ENCODE measurements around the gene PRKAB2. TPM values are rescaled to one million over a fixed set of nuclear protein-coding genes. Genes with fewer than 3 reads are reported as not detected.

Gene PRKAB2
- total and polyA plus RNA-seq, 4 donors = 13.6 to 24.8 (median 14.3) TPM

- no peak overlapping the region for H3K9ac ChIP-seq (ENCODE audit: low read depth in 1 of 2, low read length in 2 of 2)
- no peak overlapping the region for H3K27ac ChIP-seq (ENCODE audit: low read depth in 1 of 2, low read length in 2 of 2)
- 88% methylated on average over 2 of the region's 2 CpGs for WGBS
- H3K27me3 ChIP-seq (ENCODE audit: control insufficient read depth in 4 of 4, insufficient read depth in 4 of 4, low read length in 3 of 4) = no peaks in the 10 kb centered on the region
- no peak overlapping the region for H3K4me3 ChIP-seq (ENCODE audit: low read depth in 1 of 3, low read length in 3 of 3)
- no peak for DNase-seq (ENCODE audit: low spot score)
- no peaks in the 10 kb centered on the region for H3K9me3 ChIP-seq (ENCODE audit: control insufficient read depth in 4 of 4, low read length in 3 of 4)
- no peak for TF ChIP-seq RAD21 (IDR thresholded peaks at IDR 0.05)
- TF ChIP-seq YY1 (IDR thresholded peaks at IDR 0.05) = no peak
- TF ChIP-seq, protein P1, sequence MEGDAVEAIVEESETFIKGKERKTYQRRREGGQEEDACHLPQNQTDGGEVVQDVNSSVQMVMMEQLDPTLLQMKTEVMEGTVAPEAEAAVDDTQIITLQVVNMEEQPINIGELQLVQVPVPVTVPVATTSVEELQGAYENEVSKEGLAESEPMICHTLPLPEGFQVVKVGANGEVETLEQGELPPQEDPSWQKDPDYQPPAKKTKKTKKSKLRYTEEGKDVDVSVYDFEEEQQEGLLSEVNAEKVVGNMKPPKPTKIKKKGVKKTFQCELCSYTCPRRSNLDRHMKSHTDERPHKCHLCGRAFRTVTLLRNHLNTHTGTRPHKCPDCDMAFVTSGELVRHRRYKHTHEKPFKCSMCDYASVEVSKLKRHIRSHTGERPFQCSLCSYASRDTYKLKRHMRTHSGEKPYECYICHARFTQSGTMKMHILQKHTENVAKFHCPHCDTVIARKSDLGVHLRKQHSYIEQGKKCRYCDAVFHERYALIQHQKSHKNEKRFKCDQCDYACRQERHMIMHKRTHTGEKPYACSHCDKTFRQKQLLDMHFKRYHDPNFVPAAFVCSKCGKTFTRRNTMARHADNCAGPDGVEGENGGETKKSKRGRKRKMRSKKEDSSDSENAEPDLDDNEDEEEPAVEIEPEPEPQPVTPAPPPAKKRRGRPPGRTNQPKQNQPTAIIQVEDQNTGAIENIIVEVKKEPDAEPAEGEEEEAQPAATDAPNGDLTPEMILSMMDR (IDR thresholded peaks at IDR 0.05; ENCODE audit: low read depth, low read length, missing input control) = no peak
- TF ChIP-seq, protein P2, sequence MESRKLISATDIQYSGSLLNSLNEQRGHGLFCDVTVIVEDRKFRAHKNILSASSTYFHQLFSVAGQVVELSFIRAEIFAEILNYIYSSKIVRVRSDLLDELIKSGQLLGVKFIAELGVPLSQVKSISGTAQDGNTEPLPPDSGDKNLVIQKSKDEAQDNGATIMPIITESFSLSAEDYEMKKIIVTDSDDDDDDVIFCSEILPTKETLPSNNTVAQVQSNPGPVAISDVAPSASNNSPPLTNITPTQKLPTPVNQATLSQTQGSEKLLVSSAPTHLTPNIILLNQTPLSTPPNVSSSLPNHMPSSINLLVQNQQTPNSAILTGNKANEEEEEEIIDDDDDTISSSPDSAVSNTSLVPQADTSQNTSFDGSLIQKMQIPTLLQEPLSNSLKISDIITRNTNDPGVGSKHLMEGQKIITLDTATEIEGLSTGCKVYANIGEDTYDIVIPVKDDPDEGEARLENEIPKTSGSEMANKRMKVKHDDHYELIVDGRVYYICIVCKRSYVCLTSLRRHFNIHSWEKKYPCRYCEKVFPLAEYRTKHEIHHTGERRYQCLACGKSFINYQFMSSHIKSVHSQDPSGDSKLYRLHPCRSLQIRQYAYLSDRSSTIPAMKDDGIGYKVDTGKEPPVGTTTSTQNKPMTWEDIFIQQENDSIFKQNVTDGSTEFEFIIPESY (IDR thresholded peaks at IDR 0.05) = no peak
- H3K4me1 ChIP-seq (ENCODE audit: control insufficient read depth in 4 of 4, insufficient read depth in 4 of 4, low read length in 3 of 4) = no peaks in the 10 kb centered on the region
- no peaks in the 10 kb centered on the region for H3K36me3 ChIP-seq (ENCODE audit: control insufficient read depth in 4 of 4, insufficient read depth in 3 of 4, low read depth in 1 of 4, low read length in 3 of 4)
Observed at GRCh38 chr1:147124266-147124665, 48.0 kb downstream of the PRKAB2 start.

GRCh38 chr1:147117109-147117508, 55.2 kb downstream of the PRKAB2 start:
- TF ChIP-seq RAD21 (IDR thresholded peaks at IDR 0.05) (no peak), SP1 (IDR thresholded peaks at IDR 0.05) (peak; percentile 34), JUND (IDR thresholded peaks at IDR 0.05) (peak in 1 of 2 donors; percentile 20), HNF4A (conservative IDR thresholded peaks at IDR 0.05) (peak; percentile 68 to 77), YY1 (IDR thresholded peaks at IDR 0.05) (no peak), RXRA (IDR thresholded peaks at IDR 0.05) (peak; percentile 51 to 57), NR2F2 (IDR thresholded peaks at IDR 0.05) (no peak)
- TF ChIP-seq, protein P3, sequence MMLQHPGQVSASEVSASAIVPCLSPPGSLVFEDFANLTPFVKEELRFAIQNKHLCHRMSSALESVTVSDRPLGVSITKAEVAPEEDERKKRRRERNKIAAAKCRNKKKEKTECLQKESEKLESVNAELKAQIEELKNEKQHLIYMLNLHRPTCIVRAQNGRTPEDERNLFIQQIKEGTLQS (IDR thresholded peaks at IDR 0.05) = no peak
- TF ChIP-seq, protein P1 (IDR thresholded peaks at IDR 0.05; ENCODE audit: low read depth, low read length, missing input control) = no peak
- Histone ChIP-seq H3K9ac (ENCODE audit: low read depth in 1 of 2, low read length in 2 of 2) (no peak overlapping the region), H3K4me1 (ENCODE audit: control insufficient read depth in 4 of 4, insufficient read depth in 4 of 4, low read length in 3 of 4) (peaks cover 0 to 41% (median 18%) of the 10 kb centered on the region in 4 donors), H3K36me3 (ENCODE audit: control insufficient read depth in 4 of 4, insufficient read depth in 3 of 4, low read depth in 1 of 4, low read length in 3 of 4) (no peaks in the 10 kb centered on the region), H3K9me3 (ENCODE audit: control insufficient read depth in 4 of 4, low read length in 3 of 4) (no peaks in the 10 kb centered on the region), H3K27me3 (ENCODE audit: control insufficient read depth in 4 of 4, insufficient read depth in 4 of 4, low read length in 3 of 4) (no peaks in the 10 kb centered on the region), H3K27ac (ENCODE audit: low read depth in 1 of 2, low read length in 2 of 2) (no peak overlapping the region), H3K4me3 (ENCODE audit: low read depth in 1 of 3, low read length in 3 of 3) (no peak overlapping the region)
- no peak for DNase-seq (ENCODE audit: low spot score)
- WGBS = 42% methylated on average over 1 of the region's 1 CpG

DNA sequence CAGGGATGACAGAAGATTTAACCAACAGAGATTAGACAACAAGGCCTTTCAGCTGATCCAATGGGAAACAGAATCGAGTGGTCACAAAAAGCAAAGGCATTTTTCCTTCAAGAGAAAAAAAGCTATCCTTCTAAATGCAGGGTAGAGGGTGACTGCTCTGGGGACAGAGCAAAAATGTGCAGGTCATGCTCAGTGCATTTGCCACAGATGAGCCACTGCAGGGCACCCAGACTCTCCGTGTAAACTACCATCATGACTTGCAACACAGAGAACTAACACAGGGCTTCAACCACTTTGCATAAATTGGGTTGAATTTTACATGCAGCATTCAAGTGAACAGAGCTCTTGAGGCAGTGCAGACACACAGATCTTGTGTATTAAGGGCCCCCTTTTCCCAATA, 56.8 kb downstream of the PRKAB2 start:
- TF ChIP-seq, protein P4, sequence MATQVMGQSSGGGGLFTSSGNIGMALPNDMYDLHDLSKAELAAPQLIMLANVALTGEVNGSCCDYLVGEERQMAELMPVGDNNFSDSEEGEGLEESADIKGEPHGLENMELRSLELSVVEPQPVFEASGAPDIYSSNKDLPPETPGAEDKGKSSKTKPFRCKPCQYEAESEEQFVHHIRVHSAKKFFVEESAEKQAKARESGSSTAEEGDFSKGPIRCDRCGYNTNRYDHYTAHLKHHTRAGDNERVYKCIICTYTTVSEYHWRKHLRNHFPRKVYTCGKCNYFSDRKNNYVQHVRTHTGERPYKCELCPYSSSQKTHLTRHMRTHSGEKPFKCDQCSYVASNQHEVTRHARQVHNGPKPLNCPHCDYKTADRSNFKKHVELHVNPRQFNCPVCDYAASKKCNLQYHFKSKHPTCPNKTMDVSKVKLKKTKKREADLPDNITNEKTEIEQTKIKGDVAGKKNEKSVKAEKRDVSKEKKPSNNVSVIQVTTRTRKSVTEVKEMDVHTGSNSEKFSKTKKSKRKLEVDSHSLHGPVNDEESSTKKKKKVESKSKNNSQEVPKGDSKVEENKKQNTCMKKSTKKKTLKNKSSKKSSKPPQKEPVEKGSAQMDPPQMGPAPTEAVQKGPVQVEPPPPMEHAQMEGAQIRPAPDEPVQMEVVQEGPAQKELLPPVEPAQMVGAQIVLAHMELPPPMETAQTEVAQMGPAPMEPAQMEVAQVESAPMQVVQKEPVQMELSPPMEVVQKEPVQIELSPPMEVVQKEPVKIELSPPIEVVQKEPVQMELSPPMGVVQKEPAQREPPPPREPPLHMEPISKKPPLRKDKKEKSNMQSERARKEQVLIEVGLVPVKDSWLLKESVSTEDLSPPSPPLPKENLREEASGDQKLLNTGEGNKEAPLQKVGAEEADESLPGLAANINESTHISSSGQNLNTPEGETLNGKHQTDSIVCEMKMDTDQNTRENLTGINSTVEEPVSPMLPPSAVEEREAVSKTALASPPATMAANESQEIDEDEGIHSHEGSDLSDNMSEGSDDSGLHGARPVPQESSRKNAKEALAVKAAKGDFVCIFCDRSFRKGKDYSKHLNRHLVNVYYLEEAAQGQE (IDR thresholded peaks at IDR 0.05) = no peak
- TF ChIP-seq FOXA2 (IDR thresholded peaks at IDR 0.05) (no peak), FOXA1 (IDR thresholded peaks at IDR 0.05) (no peak), SP1 (IDR thresholded peaks at IDR 0.05) (no peak), GABPA (IDR thresholded peaks at IDR 0.05 in 1 of 2, conservative IDR thresholded peaks at IDR 0.05 in 1 of 2) (no peak)
- TF ChIP-seq, protein P1 (IDR thresholded peaks at IDR 0.05; ENCODE audit: low read depth, low read length, missing input control) = no peak
- TF ChIP-seq, protein P5, sequence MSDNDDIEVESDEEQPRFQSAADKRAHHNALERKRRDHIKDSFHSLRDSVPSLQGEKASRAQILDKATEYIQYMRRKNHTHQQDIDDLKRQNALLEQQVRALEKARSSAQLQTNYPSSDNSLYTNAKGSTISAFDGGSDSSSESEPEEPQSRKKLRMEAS (IDR thresholded peaks at IDR 0.05) = no peak

More for the DNA sequence above, 56.8 kb downstream of the PRKAB2 start:
- Histone ChIP-seq H3K27me3 (ENCODE audit: control insufficient read depth in 4 of 4, insufficient read depth in 4 of 4, low read length in 3 of 4) (no peaks in the 10 kb centered on the region), H3K4me3 (ENCODE audit: low read depth in 1 of 3, low read length in 3 of 3) (no peak overlapping the region), H3K27ac (ENCODE audit: low read depth in 1 of 2, low read length in 2 of 2) (no peak overlapping the region), H3K9me3 (ENCODE audit: control insufficient read depth in 4 of 4, low read length in 3 of 4) (no peaks in the 10 kb centered on the region), H3K36me3 (ENCODE audit: control insufficient read depth in 4 of 4, insufficient read depth in 3 of 4, low read depth in 1 of 4, low read length in 3 of 4) (no peaks in the 10 kb centered on the region), H3K4me1 (ENCODE audit: control insufficient read depth in 4 of 4, insufficient read depth in 4 of 4, low read length in 3 of 4) (peaks cover 0 to 52% (median 28%) of the 10 kb centered on the region in 4 donors), H3K9ac (ENCODE audit: low read depth in 1 of 2, low read length in 2 of 2) (no peak overlapping the region)
- 86% methylated on average over 2 of the region's 2 CpGs for WGBS
- no peak for DNase-seq (ENCODE audit: low spot score)
